ENCODE data around the gene COMT. TPM values are rescaled to one million over a fixed set of nuclear protein-coding genes. Genes with fewer than 3 reads are reported as not detected.

COMT gene
- total and polyA plus RNA-seq, 9 of the 15 experiments (the other 6 are each of a cell fraction or from before 2014, with no cell fraction given), result 12.5 to 351 (median 155) TPM

- TF ChIP-seq, protein P1, sequence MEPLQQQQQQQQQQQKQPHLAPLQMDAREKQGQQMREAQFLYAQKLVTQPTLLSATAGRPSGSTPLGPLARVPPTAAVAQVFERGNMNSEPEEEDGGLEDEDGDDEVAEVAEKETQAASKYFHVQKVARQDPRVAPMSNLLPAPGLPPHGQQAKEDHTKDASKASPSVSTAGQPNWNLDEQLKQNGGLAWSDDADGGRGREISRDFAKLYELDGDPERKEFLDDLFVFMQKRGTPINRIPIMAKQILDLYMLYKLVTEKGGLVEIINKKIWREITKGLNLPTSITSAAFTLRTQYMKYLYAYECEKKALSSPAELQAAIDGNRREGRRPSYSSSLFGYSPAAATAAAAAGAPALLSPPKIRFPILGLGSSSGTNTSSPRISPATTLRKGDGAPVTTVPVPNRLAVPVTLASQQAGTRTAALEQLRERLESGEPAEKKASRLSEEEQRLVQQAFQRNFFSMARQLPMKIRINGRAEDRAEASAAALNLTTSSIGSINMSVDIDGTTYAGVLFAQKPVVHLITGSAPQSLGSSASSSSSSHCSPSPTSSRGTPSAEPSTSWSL (CRISPR knock-in tag; IDR thresholded peaks at IDR 0.05; ENCODE audit: borderline replicate concordance), result no peak
- TF ChIP-seq RCOR1 (IDR thresholded peaks at IDR 0.05; ENCODE audit: borderline replicate concordance in 1 of 2, low read depth in 2 of 2, low read length in 2 of 2) (no peak), MGA (IDR thresholded peaks at IDR 0.05) (no peak), RHOXF2B (CRISPR knock-in tag; conservative IDR thresholded peaks at IDR 0.05) (no peak), SNRNP70 (optimal IDR thresholded peaks at IDR 0.05; ENCODE audit: low read depth, low read length) (peak; percentile 23), CREB3L1 (IDR thresholded peaks at IDR 0.05; ENCODE audit: borderline replicate concordance, low read depth) (no peak), SMAD2 (IDR thresholded peaks at IDR 0.05; ENCODE audit: low read depth, low read length) (no peak)
Measured at GRCh38 chr22:19990609-19991394, 49.2 kb downstream of the COMT start (continued).
